ENCODE data around the gene ZNF236.

ZNF236 gene

GRCh38 chr18:76970770-76971559 lies 148.6 kb downstream of the ZNF236 start:
- in situ Hi-C loops (cut with MboI; ENCODE audit: low sequenced_read_pairs) = no loop called here

- in situ Hi-C loops (cut with MboI; ENCODE audit: low sequenced_read_pairs) = no loop called here
Observed at GRCh38 chr18:76972241-76972640, 149.9 kb downstream of the ZNF236 start.

- in situ Hi-C loops (cut with MboI; ENCODE audit: low sequenced_read_pairs) = no loop called here
Observed at GRCh38 chr18:76972846-76973519, 150.6 kb downstream of the ZNF236 start.

GRCh38 chr18:76973520-76974266 lies 151.3 kb downstream of the ZNF236 start:
- in situ Hi-C loops (cut with MboI; ENCODE audit: low sequenced_read_pairs) = no loop called here

- in situ Hi-C loops (cut with MboI; ENCODE audit: low sequenced_read_pairs) = no loop called here
Observed at GRCh38 chr18:76974386-76974785, 152.0 kb downstream of the ZNF236 start.

- in situ Hi-C loops (cut with MboI; ENCODE audit: low sequenced_read_pairs) = no loop called here
Observed at GRCh38 chr18:76975577-76976110, 153.3 kb downstream of the ZNF236 start.

- in situ Hi-C loops (cut with MboI; ENCODE audit: low sequenced_read_pairs) = no loop called here
Observed at GRCh38 chr18:76977108-76977621, 154.8 kb downstream of the ZNF236 start.

- in situ Hi-C loops (cut with MboI; ENCODE audit: low sequenced_read_pairs) = no loop called here
Observed at GRCh38 chr18:76977684-76978232, 155.4 kb downstream of the ZNF236 start.

- in situ Hi-C loops (cut with MboI; ENCODE audit: low sequenced_read_pairs) = no loop called here
Observed at GRCh38 chr18:76978616-76979015, 156.3 kb downstream of the ZNF236 start.

- in situ Hi-C loops (cut with MboI; ENCODE audit: low sequenced_read_pairs) = no loop called here
Observed at GRCh38 chr18:76979111-76979751, 156.9 kb downstream of the ZNF236 start.

- in situ Hi-C loops (cut with MboI; ENCODE audit: low sequenced_read_pairs) = no loop called here
Observed at GRCh38 chr18:76979906-76980305, 157.5 kb downstream of the ZNF236 start.

- in situ Hi-C loops (cut with MboI; ENCODE audit: low sequenced_read_pairs) = no loop called here
Observed at GRCh38 chr18:76980663-76981395, 158.5 kb downstream of the ZNF236 start.

- in situ Hi-C loops (cut with MboI; ENCODE audit: low sequenced_read_pairs) = no loop called here
Observed at GRCh38 chr18:76981396-76981968, 159.1 kb downstream of the ZNF236 start.

- in situ Hi-C loops (cut with MboI; ENCODE audit: low sequenced_read_pairs) = no loop called here
Observed at GRCh38 chr18:76982038-76982437, 159.7 kb downstream of the ZNF236 start.

GRCh38 chr18:76982841-76983583 lies 160.7 kb downstream of the ZNF236 start:
- in situ Hi-C loops (cut with MboI; ENCODE audit: low sequenced_read_pairs) = no loop called here

GRCh38 chr18:76983613-76984051 lies 161.3 kb downstream of the ZNF236 start:
- in situ Hi-C loops (cut with MboI; ENCODE audit: low sequenced_read_pairs) = no loop called here

GRCh38 chr18:76984193-76985155 lies 162.1 kb downstream of the ZNF236 start:
- in situ Hi-C loops (cut with MboI; ENCODE audit: low sequenced_read_pairs) = no loop called here
